Measurements from ENCODE around the gene GLYR1.

Gene GLYR1

GRCh38 chr16:4806280-4806679 is 40.8 kb downstream of the GLYR1 start:
- DNase-seq (ENCODE audit: low read depth in 2 of 2), result no peak

- no peak for DNase-seq (ENCODE audit: low read depth in 2 of 2)
Observed at GRCh38 chr16:4805231-4805630, 41.9 kb downstream of the GLYR1 start.

GRCh38 chr16:4803898-4804762 is 43.0 kb downstream of the GLYR1 start:
- DNase-seq (ENCODE audit: low read depth in 2 of 2), result no peak

- no peak for DNase-seq (ENCODE audit: low read depth in 2 of 2)
Observed at GRCh38 chr16:4803401-4803844, 43.7 kb downstream of the GLYR1 start.

GRCh38 chr16:4802659-4803287 is 44.3 kb downstream of the GLYR1 start:
- DNase-seq (ENCODE audit: low read depth in 2 of 2), result peak; percentile 84 to 85

- DNase-seq (ENCODE audit: low read depth in 2 of 2), result peak; percentile 54 to 64
Observed at GRCh38 chr16:4801962-4802658, 45.0 kb downstream of the GLYR1 start, which contains the start of gene ROGDI. Gene ROGDI (minus strand): TSS chr16:4802633. CDS start chr16:4802571, 62 bp downstream.

GRCh38 chr16:4801051-4801961 is 45.8 kb downstream of the GLYR1 start:
- peak in 1 of 2 donors; percentile 8 for DNase-seq (ENCODE audit: low read depth in 2 of 2)

GRCh38 chr16:4800290-4801041 is 46.6 kb downstream of the GLYR1 start:
- no peak for DNase-seq (ENCODE audit: low read depth in 2 of 2)

GRCh38 chr16:4799171-4799855 is 47.8 kb downstream of the GLYR1 start:
- no peak for DNase-seq (ENCODE audit: low read depth in 2 of 2)

GRCh38 chr16:4798456-4798855 is 48.6 kb downstream of the GLYR1 start:
- DNase-seq (ENCODE audit: low read depth in 2 of 2), result no peak

- no peak for DNase-seq (ENCODE audit: low read depth in 2 of 2)
Observed at GRCh38 chr16:4797805-4798252, 49.3 kb downstream of the GLYR1 start.

- DNase-seq (ENCODE audit: low read depth in 2 of 2), result no peak
Observed at GRCh38 chr16:4796982-4797804, 49.9 kb downstream of the GLYR1 start.

GRCh38 chr16:4795828-4796572 is 51.1 kb downstream of the GLYR1 start:
- DNase-seq (ENCODE audit: low read depth in 2 of 2), result no peak

- no peak for DNase-seq (ENCODE audit: low read depth in 2 of 2)
Observed at GRCh38 chr16:4795181-4795827, 51.8 kb downstream of the GLYR1 start, which contains the start of gene SMIM22. Gene SMIM22 (plus strand): TSS chr16:4795369. CDS start chr16:4795735, 366 bp downstream.

- no peak for DNase-seq (ENCODE audit: low read depth in 2 of 2)
Observed at GRCh38 chr16:4792951-4793513, 54.1 kb downstream of the GLYR1 start.

- DNase-seq (ENCODE audit: low read depth in 2 of 2), result no peak
Observed at GRCh38 chr16:4790871-4791270, 56.2 kb downstream of the GLYR1 start.

- no peak for DNase-seq (ENCODE audit: low read depth in 2 of 2)
Observed at GRCh38 chr16:4790261-4790660, 56.8 kb downstream of the GLYR1 start.

All from activated CD4-positive, alpha-beta T cell treated with anti-CD3 and anti-CD28 coated beads for 24 hours (primary cell).